HG03565 (cell line): ENCODE data around the gene COPE.

Source experiments
- ATAC-seq: cut with Tn5 transposase; IDR thresholded peaks from one replicate; pipeline ENCODE4 v1.9.1; 2021; ENCODE audit warnings: mild to moderate bottlenecking, moderate library complexity; ENCODE audit not compliant: unreplicated experiment

The COPE gene

DNA sequence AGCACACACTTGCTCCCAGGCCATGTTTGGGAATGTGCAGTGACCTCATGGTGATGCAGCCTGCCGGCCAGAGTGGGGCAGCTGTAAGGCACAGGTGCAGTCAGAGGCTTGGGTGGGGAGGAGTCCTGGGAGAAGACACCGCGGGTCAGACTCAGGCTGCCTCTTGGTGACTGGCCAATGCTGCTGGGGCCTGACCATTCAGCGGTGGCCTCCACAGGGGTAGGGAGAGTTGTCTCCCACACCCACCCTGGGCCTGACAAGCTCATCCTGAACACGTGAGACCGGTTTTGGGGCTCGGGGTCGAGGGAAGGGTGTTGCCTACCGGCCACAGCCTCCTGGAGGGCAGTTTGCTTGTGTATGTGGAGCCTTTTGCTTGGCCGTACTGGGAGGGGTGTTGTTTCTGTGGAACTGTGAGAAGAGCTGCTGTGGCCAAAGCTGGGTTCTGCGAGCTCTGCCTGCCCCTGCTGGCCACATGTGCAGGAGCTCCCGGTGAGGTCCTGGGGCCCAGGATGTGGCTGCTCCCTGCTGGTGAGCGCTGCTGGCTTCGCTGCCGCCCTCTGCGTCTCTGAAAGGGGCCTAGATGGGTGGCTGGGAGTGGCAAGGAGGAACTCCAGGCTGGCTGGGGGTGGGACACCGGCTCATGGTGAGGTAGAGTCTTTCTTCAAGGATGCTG, 65.3 kb downstream of the COPE start:
- ATAC-seq: no peak

DNA sequence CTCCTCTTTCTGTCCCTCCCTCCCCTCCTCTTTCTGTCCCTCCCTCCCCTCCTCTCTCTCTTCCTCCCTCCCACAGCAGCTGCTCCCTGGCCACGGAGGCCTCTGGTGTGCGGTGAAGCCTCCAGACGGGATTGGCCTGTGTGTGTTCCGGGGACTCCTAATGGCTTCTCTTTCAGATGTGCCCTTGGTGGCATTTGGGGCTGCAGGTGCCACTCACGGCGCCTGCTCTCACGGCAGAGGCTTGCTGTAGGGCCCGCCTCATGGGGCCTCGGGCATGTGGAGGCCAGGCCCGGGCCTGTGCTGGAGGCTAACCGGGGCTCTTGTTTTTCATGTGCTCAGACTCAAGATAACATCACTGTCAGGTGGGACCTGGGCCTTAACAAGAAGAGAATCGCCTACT, 66.5 kb downstream of the COPE start:
- ATAC-seq: no peak

DNA sequence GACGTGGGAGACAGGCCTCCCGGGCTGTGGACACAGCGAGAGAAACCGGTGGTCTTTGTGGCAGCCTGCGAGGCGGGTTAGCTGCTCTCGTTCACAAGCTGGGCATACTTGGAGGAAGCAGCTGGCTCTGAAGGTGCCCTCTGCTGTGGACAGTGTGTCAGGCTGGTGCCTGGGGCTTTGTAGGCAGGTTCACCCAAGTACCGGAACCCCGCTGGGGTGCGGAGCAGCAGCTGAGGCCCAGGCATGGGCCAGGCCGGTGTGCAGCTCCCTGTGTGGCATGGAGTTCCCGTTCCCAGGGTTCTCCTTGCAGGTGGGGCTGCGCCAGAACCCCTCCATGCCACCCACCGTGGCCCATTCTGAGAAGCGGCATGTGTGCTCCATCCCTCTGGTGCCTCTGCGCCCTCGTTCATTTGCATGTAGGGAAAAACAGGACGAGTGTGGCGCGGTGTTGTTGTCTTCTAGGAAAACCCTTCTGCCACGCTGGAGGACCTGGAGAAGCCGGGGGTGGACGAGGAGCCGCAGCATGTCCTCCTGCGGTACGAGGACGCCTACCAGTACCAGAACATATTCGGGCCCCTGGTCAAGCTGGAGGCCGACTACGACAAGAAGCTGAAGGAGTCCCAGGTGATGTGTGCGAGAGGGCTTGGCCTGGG, 67.4 kb downstream of the COPE start:
- ATAC-seq: no peak

DNA sequence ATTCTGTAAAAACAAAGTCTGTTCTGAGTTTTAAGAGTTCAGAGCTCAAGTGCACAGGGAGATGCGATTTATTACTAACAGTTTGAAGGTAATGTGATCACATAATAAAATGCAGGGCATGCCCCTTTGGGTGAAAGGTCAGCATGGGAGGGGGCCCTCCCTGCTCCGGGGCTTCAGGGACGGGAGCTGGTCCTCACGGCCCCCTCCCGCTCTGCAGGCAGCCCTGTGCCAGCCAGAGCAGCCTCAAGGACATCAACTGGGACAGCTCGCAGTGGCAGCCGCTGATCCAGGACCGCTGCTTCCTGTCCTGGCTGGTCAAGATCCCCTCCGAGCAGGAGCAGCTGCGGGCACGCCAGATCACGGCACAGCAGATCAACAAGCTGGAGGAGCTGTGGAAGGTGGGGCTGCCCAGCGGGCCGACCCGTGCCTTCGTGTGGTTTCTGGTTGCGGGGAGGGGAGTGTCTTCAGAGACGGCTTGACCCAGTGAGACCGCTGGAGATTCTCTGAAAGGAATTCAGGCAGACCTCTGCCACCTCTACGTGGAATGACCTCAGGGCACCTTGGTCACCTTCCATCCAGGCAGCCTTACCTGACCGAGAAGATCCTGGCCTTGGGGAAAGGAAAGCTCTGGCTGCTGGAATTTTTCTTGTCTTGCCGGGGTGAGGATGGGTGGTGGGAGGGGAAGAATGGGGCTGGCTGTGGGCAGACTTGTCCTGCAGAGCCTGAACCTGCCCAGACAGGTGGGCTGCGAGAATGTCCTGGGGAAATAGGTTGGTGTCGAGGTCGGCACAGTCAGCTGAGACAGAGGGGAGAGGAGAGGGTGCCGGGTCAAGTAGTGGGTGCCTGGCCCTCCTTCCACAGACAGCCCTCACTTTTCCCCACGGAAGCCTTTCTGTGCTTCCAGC, 68.5 kb downstream of the COPE start:
- ATAC-seq: no peak

DNA sequence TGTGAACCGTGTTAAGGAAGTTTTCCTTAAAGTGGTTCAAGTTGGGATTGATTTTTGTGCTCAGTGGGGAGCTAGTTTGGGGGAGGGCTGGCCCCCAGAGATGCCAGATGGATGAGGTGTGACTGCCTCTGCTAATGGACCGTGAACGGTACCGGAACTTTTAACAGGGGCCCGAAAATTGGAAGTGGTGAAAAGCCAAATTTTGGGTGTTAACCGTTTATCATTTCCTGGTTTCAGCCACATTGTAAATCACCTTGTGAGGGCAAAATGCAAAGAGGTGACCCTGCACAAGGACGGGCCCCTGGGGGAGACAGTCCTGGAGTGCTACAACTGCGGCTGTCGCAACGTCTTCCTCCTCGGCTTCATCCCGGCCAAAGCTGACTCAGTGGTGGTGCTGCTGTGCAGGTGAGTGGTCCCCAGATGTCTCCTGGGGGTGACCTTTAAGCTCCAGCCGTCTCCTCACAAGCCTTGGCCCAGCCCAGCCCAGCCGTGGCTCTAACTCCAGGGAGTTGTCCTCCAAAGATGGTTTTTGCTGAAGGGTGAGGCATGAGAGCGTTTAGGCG, 69.3 kb downstream of the COPE start:
- no peak for ATAC-seq
